Measurements from ENCODE around the gene DCDC2C.

DCDC2C gene

GRCh38 chr2:3747032-3747654 is 43.8 kb downstream of the DCDC2C start:
- DNase-seq: no peak

GRCh38 chr2:3747826-3748225 is 44.5 kb downstream of the DCDC2C start:
- no peak for DNase-seq

GRCh38 chr2:3749201-3749600 is 45.8 kb downstream of the DCDC2C start:
- no peak for DNase-seq

- DNase-seq: no peak
These were observed 47.9 kb downstream of the DCDC2C start for GRCh38 chr2:3751251-3751650.

- DNase-seq: no peak
These were observed 48.4 kb downstream of the DCDC2C start for GRCh38 chr2:3751806-3752205.

GRCh38 chr2:3752376-3752775 is 49.0 kb downstream of the DCDC2C start:
- DNase-seq: no peak

- no peak for DNase-seq
These were observed 50.2 kb downstream of the DCDC2C start for GRCh38 chr2:3753561-3753960.

- DNase-seq: no peak
These were observed 50.9 kb downstream of the DCDC2C start for GRCh38 chr2:3754280-3754679.

GRCh38 chr2:3754795-3755194 is 51.4 kb downstream of the DCDC2C start:
- no peak for DNase-seq

GRCh38 chr2:3755277-3755676 is 51.9 kb downstream of the DCDC2C start:
- DNase-seq: no peak

GRCh38 chr2:3756306-3756705 is 52.9 kb downstream of the DCDC2C start:
- DNase-seq: peak; percentile 56

GRCh38 chr2:3758906-3759305 is 55.5 kb downstream of the DCDC2C start:
- DNase-seq: no peak

GRCh38 chr2:3759331-3759730 is 56.0 kb downstream of the DCDC2C start:
- DNase-seq: no peak

- DNase-seq: no peak
These were observed 56.4 kb downstream of the DCDC2C start for GRCh38 chr2:3759761-3760160.

GRCh38 chr2:3761272-3761671 is 57.9 kb downstream of the DCDC2C start:
- DNase-seq: no peak

- no peak for DNase-seq
These were observed 59.5 kb downstream of the DCDC2C start for GRCh38 chr2:3762771-3763447.

GRCh38 chr2:3766824-3767223 is 63.4 kb downstream of the DCDC2C start:
- DNase-seq: no peak

GRCh38 chr2:3768960-3769765 is 65.8 kb downstream of the DCDC2C start:
- no peak for DNase-seq

GRCh38 chr2:3769766-3770165 is 66.4 kb downstream of the DCDC2C start:
- no peak for DNase-seq

- no peak for DNase-seq
These were observed 67.5 kb downstream of the DCDC2C start for GRCh38 chr2:3770724-3771415.

- DNase-seq: no peak
These were observed 68.2 kb downstream of the DCDC2C start for GRCh38 chr2:3771576-3771975.

- no peak for DNase-seq
These were observed 71.0 kb downstream of the DCDC2C start for GRCh38 chr2:3774336-3774735.

- DNase-seq: no peak
These were observed 72.9 kb downstream of the DCDC2C start for GRCh38 chr2:3776311-3776710.
